T follicular helper cell (primary cell): ENCODE data around the gene PIPOX.
"Not testable (repeated sequence)": the region's sequence is repeated elsewhere in the genome, so short reads cannot be mapped to it uniquely, and the experiment has no call there.

Source experiments
- DNase-seq: peaks from one replicate; pipeline ENCODE4 v3.0.0-alpha.2; 2020; ENCODE audit warnings: low read depth

PIPOX gene

DNA sequence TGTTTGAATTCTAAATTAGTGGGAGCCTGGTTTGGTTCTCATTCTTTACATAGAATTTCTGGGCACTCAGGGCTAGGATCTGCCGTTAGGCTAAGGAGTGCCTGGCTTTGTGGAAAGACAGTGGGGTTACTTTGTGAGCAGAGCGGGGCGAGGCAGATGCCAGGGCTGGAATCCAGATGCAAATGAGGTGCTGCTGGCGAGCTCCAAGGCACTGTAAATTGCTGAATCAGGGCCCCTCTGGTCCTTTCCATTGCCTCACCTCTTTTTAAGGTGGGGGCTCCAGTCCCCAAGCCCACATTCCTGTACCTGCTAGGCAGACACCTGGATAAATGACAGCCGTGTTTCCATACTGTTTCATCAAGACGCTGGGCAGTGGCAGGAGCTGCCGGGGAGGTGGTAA is 33.8 kb downstream of the PIPOX start:
- DNase-seq = no peak

DNA sequence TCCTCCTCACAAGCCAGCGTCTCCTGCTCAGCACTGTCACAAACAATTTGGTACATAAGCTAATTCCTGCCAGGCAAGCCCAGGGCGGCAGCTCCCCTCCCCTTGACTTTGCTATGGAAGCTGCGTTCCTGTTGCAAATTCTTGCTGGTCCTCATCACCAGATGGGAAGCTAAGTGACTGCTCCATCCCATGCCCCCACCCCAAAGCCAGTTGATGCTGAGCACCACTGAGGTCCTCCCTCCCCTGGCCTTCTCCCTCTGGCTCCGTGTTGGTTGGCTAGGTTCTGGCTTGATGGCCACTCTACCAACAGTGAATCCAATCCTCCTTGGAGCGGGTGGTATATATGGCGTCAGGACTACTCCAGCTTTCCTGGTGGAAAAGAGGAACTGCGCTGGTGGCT is 34.4 kb downstream of the PIPOX start:
- no peak for DNase-seq

- no peak for DNase-seq
These were observed 35.5 kb downstream of the PIPOX start for GRCh38 chr17:29078183-29079045.

- DNase-seq = no peak
These were observed 36.5 kb downstream of the PIPOX start for GRCh38 chr17:29079433-29079832.

GRCh38 chr17:29079887-29080286 is 36.9 kb downstream of the PIPOX start:
- no peak for DNase-seq

- DNase-seq = no peak
These were observed 37.4 kb downstream of the PIPOX start for GRCh38 chr17:29080323-29080722.

DNA sequence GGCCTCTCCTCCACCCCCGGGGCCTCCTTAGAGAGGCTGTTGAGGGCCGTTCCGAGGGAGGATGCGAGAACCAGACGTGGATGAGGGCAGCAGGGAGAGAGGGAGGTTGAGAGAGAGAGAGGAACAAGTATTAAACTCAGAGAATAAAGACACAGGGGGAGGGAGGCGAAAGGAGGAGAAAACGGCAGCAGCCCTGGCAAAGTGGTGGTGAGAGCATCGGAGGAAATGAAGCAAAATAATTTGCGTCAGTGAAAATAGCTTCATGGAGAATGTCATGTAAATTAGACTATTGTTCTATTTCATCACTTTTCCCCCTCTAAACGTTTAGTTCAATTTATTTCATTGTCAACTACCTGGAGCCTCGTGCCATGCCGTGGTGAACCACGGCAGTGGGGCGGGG is 38.0 kb downstream of the PIPOX start:
- DNase-seq = no peak

GRCh38 chr17:29084541-29085146 is 41.7 kb downstream of the PIPOX start:
- no peak for DNase-seq

GRCh38 chr17:29085223-29085622 is 42.3 kb downstream of the PIPOX start:
- DNase-seq = no peak

GRCh38 chr17:29086628-29087332 is 43.8 kb downstream of the PIPOX start:
- DNase-seq = no peak

DNA sequence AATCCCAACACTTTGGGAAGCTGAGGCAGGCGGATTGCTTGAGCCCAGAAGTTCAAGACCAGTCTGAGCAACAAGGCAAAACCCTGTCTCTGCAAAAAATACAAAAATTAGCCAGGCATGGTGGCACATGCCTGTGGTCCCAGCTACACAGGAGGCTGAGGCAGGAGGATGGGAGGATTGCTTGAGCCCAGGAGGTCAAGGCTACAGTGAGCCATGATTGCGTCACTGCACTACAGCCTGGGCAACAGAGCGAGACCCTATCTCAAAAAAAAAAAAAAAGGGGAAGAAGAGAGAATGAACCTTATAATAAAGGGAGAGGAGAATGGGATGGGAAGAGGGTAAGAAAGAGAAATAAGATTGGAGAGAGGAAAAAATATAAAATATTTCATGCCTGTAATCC is 45.8 kb downstream of the PIPOX start:
- not testable (repeated sequence) for DNase-seq

- no peak for DNase-seq
These were observed 46.7 kb downstream of the PIPOX start for GRCh38 chr17:29089601-29090044.

DNA sequence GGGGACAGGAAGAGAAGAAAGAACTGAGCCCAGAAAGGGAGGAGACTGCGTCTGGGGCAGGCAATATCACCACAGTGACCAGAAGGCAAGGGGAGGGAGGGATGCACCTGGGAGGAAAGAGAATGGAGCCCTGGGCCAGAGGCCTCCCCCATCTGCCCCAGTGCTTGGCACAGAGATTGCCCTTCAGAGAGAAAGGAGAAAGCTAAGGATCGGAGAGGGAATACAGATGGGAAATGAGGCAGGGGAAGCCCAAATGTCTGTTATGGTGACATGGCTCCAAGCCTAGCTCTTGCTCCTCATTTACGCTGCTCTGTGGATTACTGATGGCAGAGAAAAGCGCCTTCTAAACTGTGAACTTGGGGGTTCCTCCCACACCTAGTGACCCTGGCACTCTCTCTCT is 47.2 kb downstream of the PIPOX start:
- no peak for DNase-seq

DNA sequence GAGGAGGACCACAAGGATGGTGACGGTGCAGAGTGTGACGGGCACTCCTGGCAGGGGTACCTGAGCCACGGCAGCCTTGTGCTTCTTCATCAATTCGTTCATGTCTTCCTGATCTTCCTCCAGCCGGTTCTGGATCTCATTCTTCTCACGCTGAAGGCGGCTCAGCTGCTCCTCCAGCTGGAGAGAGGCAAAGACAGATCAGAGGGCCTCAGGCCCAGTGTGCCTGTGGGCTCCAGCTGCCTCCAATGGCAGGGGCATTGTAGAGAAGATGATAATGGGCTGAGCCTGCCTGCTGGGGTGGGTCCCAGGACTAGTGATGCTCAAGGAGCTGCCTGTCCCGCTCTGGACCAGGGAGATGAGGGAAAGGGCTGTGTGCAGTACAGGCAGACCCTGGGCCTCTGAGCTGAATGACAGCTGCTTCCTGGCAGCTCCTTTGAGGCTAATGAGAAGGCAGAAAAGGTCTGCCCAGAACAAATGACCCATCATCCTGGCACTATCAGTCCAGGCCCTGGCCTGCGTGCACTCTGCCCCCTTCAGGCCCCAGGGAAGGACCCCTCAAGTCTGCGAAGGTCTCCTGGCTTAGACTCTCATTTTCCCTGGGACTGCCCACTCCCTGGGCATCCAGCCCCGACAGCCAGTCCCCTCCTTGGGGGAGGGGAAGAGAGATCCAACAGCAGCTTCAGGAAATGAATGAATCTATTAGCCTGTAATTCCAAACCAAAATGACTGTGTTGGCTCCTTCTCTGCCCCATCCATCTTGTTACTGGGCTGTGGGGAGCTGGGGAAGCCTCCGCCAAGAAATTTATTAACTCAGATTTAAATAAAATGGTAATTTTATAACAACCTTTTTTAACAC is 48.0 kb downstream of the PIPOX start:
- DNase-seq = no peak

- no peak for DNase-seq
These were observed 48.8 kb downstream of the PIPOX start for GRCh38 chr17:29091606-29092289.

DNA sequence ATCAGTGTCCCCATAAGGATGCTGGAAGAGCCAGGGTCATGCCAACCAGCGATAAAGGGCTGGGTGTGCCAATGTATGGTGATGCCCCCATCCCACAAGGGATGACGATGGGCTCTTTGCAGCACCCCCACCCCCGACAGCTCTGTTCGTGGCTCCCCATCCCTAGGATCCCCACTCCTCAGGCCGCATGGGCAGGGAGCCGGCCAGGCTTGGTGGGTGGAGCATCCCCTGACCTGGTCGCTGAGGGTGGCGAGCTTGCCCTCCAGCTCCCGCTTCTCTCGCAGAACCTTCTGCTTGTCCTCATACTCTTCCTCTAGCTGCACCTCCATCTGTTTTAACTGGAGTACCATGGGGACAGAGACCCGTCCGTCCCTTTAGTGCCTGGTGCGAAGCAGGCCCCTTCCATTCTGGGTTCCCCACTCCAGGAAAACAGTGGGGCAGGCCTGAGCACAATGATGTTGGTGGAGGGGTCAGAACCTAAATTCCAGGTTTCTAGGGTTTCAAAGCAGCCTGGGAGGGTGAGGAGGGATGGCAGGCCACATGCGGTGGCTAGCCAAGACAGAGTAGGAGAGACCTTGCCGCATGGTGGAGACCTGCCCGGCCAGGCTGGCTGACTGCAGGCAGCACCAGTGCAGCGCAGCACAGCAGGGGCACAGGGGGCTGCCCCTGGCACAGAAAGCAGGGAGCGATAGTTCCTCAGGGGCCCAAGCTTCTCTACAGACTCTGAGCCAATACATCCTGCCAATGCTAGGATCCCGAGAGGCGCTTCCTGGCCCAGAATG is 50.3 kb downstream of the PIPOX start:
- DNase-seq = no peak

DNA sequence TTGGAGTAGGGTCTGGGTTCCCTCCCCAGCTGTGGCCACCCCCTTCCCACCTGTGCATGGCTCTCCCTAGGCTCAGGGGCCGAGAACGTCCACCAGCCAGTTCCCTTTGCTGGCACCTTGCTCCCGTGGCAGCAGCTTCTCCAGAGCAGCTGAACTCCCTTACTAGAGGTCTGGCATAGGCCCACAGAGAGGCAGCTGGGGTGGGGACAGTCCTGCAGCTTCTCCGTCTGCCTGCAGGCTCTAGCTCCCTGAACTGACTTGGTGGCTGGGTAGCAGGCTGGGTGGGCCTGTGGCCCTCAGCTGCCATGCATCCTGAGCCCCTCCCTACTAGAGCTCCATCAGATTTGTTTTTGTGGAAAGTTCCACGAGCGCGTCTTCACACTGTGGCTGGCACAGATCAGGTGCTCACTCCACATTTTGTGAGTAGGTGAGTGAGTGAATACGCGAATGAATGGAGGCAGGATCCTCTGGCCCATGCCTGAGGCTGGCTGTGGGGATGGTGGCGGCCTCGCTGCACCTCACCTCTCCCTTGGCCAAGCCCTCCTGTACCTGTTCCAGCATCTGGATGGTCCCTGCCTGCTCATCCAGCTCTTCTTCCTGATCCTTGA is 51.3 kb downstream of the PIPOX start:
- DNase-seq = no peak

DNA sequence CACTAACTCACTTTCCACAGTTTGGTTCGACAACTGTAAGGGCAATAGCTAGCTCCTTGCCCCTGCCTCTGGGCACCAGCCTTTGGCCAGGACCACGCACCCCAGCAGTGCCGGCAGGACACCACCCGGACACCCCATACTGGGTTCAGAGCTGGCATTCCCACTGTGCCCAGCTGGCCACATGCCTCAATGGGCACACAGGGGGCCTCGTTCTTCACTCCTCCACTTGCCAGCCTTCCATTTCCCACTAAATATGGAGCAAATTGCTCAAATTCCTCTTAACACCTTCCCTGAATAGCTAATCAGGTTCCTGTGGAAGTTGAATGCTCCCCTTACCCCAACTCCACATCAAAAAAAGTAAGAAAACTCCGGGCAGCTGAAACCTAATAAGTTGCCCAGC is 52.5 kb downstream of the PIPOX start:
- DNase-seq = no peak

DNA sequence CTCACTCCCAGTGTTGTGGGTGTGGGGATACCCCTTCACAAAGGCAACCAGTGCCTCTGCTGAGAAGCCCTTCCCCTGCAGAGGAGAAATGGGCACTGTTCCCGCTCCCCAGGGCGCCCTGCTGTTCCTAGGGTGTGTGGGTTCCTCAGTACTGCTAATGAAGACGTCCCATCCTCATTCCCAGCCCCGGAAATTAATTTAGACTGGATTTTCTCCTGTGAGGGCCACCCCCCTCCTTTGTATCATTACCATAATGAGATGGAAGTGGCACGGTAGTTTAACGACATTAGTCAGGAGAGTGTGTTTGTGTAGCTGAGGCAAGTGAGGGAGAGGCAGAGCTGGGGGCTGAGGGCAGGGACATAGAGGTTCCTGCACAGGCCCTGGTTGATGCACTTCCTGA is 53.2 kb downstream of the PIPOX start:
- no peak for DNase-seq

DNA sequence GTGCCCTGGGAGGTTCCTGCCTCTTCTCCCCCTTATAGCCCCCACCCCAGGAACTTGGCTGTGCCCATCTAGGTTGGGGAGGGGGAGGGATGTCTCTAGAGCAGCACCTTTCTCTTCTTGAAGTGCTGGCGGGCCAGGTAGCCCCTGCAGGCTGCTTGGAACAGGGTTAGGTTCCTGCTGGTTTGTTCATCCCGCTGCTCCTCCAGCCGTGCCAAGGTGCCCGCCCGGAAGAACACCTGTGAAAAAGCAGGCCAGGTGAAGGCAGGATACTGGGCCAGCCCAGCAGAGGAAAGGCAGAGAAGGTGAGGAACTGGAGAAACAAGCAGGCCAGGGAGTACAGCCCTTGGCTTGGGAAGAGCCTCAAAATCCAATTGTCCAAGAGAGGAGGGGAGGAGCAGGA is 56.6 kb downstream of the PIPOX start:
- no peak for DNase-seq
